Caco-2 (cell line): ENCODE data around the gene FAM43B. TPM values are rescaled to one million over a fixed set of nuclear protein-coding genes. Genes with fewer than 3 reads are reported as not detected.

Source experiments
- BruUV-seq: library from RNA; stranded (reverse); fragments of 400-500 nt; replicated peaks from 2 replicates; lab custom pipeline; 2021; lab: Mats Ljungman, UMichigan
- CTCF ChIA-PET: fragments of 300-600 bp; sonication (Branson Sonifier 250); formaldehyde crosslinking; loops from one replicate; lab custom pipeline; 2022; ENCODE audit warnings: antibody characterized with exemption; lab: Charles Lee
- POLR2A ChIA-PET: fragments of 300-600 bp; sonication (Branson Sonifier 250); formaldehyde crosslinking; loops from one replicate; lab custom pipeline; 2022; ENCODE audit warnings: antibody characterized with exemption; lab: Charles Lee
- DNase-seq, 2 experiments: peaks; one replicate each; pipeline versions ENCODE4 v3.0.0 to v3.0.0-alpha.2; 2020 to 2022
- H3K27me3 ChIP-seq: replicated peaks from 2 replicates; pipeline ENCODE4 v1.6.0; 2011; ENCODE audit warnings: low read length; ENCODE audit not compliant: control insufficient read depth, insufficient read depth
- H3K36me3 ChIP-seq: 2 replicates; pipeline ENCODE4 v1.5.1; 2011; ENCODE audit warnings: low read length; ENCODE audit not compliant: control insufficient read depth, insufficient read depth
- H3K4me1 ChIP-seq: fragments of 250-450 bp; sonication (Bioruptor Pico); 2 replicates; pipeline ENCODE4 v1.5.1; 2020; ENCODE audit warnings: mild to moderate bottlenecking
- H3K4me3 ChIP-seq: 2 replicates; pipeline ENCODE4 v1.5.1; 2011; ENCODE audit warnings: low read depth, mild to moderate bottlenecking, control low read depth, low read length
- H3K9me3 ChIP-seq: fragments of 250-450 bp; sonication (Bioruptor Pico); 2 replicates; pipeline ENCODE4 v1.5.1; 2020; ENCODE audit warnings: mild to moderate bottlenecking, moderate library complexity
- H3K27ac Mint-ChIP-seq: one replicate; pipeline ENCODE4 v1.8.0; 2022; ENCODE audit warnings: mixed read lengths; ENCODE audit not compliant: unreplicated experiment
- H3K27me3 Mint-ChIP-seq: one replicate; pipeline ENCODE4 v1.8.0; 2022; ENCODE audit warnings: mixed read lengths; ENCODE audit not compliant: insufficient read depth, unreplicated experiment
- H3K36me3 Mint-ChIP-seq: one replicate; pipeline ENCODE4 v1.8.0; 2022; ENCODE audit warnings: mild to moderate bottlenecking, mixed read lengths; ENCODE audit not compliant: insufficient read depth, unreplicated experiment
- H3K4me1 Mint-ChIP-seq: one replicate; pipeline ENCODE4 v1.8.0; 2022; ENCODE audit warnings: low read depth, mixed read lengths; ENCODE audit not compliant: unreplicated experiment
- H3K4me3 Mint-ChIP-seq: one replicate; pipeline ENCODE4 v1.8.0; 2022; ENCODE audit warnings: mild to moderate bottlenecking, moderate library complexity, mixed read lengths; ENCODE audit not compliant: unreplicated experiment
- H3K9me3 Mint-ChIP-seq: one replicate; pipeline ENCODE4 v1.8.0; 2022; ENCODE audit warnings: mixed read lengths; ENCODE audit not compliant: unreplicated experiment
- CTCF ChIP-seq, 2 experiments: fragments of 200-600 bp in 1 of 2; IDR thresholded peaks; 1 replicate in 1 of 2; 2 replicates in 1 of 2; pipeline versions ENCODE4 v1.5.1 to v1.8.0; 2011 to 2022; ENCODE audit warnings: antibody characterized with exemption in 1 of 2, control low read depth in 1 of 2, inconsistent platforms in 1 of 2, low read depth in 1 of 2, low read length in 1 of 2, mild to moderate bottlenecking in 1 of 2, moderate library complexity in 1 of 2; ENCODE audit not compliant: insufficient read depth in 1 of 2, severe bottlenecking in 1 of 2, unreplicated experiment in 1 of 2
- intact Hi-C: fragments of 100-400 bp; cut with micrococcal nuclease; formaldehyde crosslinking; loops from one replicate; pipeline ENCODE4 v1.10.0; 2022; ENCODE audit not compliant: unreplicated experiment
- total RNA-seq: library from RNA; stranded (reverse); gene quantifications from 2 replicates; pipeline ENCODE4 v1.2.3, GENCODE V29; 2022

FAM43B gene
- total RNA-seq, 1 experiment from 2014 or later, result 3.6 TPM

GRCh38 chr1:20600156-20600555 is 47.8 kb downstream of the FAM43B start:
- POLR2A ChIA-PET, result no interaction called here
- H3K4me1 Mint-ChIP-seq, result no peaks in the 10 kb centered on the region
- H3K27ac Mint-ChIP-seq, result no peak overlapping the region
- no peaks in the 10 kb centered on the region for H3K27me3 Mint-ChIP-seq
- intact Hi-C loops, result no loop called here
- no peak overlapping the region for H3K4me3 Mint-ChIP-seq
- BruUV-seq, result no TSS peak
- Histone ChIP-seq H3K4me3 (no peak overlapping the region), H3K4me1 (no peaks in the 10 kb centered on the region), H3K36me3 (no peaks in the 10 kb centered on the region), H3K27me3 (no peaks in the 10 kb centered on the region), H3K9me3 (no peaks in the 10 kb centered on the region)
- CTCF ChIA-PET, result no interaction called here
- no peak for DNase-seq
- TF ChIP-seq CTCF (IDR thresholded peaks at IDR 0.05; ENCODE audit: insufficient read depth in 1 of 2, low read depth in 1 of 2, low read length in 1 of 2, severe bottlenecking in 1 of 2, unreplicated experiment in 1 of 2), result no peak
- no peaks in the 10 kb centered on the region for H3K36me3 Mint-ChIP-seq
- peaks cover 10% of the 10 kb centered on the region for H3K9me3 Mint-ChIP-seq

GRCh38 chr1:20601129-20601825 is 48.9 kb downstream of the FAM43B start:
- no peaks in the 10 kb centered on the region for H3K36me3 ChIP-seq
- H3K4me3 ChIP-seq, result no peak overlapping the region
- no peak for DNase-seq
- Mint-ChIP-seq H3K9me3 (peaks cover 10% of the 10 kb centered on the region), H3K36me3 (no peaks in the 10 kb centered on the region), H3K4me3 (no peak overlapping the region), H3K27ac (no peak overlapping the region), H3K4me1 (no peaks in the 10 kb centered on the region), H3K27me3 (no peaks in the 10 kb centered on the region)
- no peaks in the 10 kb centered on the region for H3K9me3 ChIP-seq
- peaks cover under 1% of the 10 kb centered on the region; the same call in 1 of the 2 replicates for H3K4me1 ChIP-seq
- TF ChIP-seq CTCF (IDR thresholded peaks at IDR 0.05; ENCODE audit: insufficient read depth in 1 of 2, low read depth in 1 of 2, low read length in 1 of 2, severe bottlenecking in 1 of 2, unreplicated experiment in 1 of 2), result no peak
- ChIA-PET CTCF (no interaction called here), POLR2A (no interaction called here)
- BruUV-seq, result no TSS peak
- intact Hi-C loops, result no loop called here
- H3K27me3 ChIP-seq, result no peaks in the 10 kb centered on the region

- no TSS peak for BruUV-seq
- H3K27me3 Mint-ChIP-seq, result no peaks in the 10 kb centered on the region
- CTCF ChIA-PET, result interaction anchor here (1.2 kb wide), 1 partner anchor 31 kb away, joined by 3 read pairs; no protein-coding TSS in a partner anchor
- H3K36me3 Mint-ChIP-seq, result no peaks in the 10 kb centered on the region
- POLR2A ChIA-PET, result no interaction called here
- Histone ChIP-seq H3K4me1 (peaks cover 8% of the 10 kb centered on the region; the same call in 1 of the 2 replicates), H3K4me3 (no peak overlapping the region), H3K36me3 (no peaks in the 10 kb centered on the region), H3K9me3 (no peaks in the 10 kb centered on the region), H3K27me3 (no peaks in the 10 kb centered on the region)
- H3K4me1 Mint-ChIP-seq, result no peaks in the 10 kb centered on the region
- no peak overlapping the region for H3K27ac Mint-ChIP-seq
- no peak overlapping the region for H3K4me3 Mint-ChIP-seq
- TF ChIP-seq CTCF (IDR thresholded peaks at IDR 0.05; ENCODE audit: insufficient read depth in 1 of 2, low read depth in 1 of 2, low read length in 1 of 2, severe bottlenecking in 1 of 2, unreplicated experiment in 1 of 2), result no peak
- H3K9me3 Mint-ChIP-seq, result peaks cover 10% of the 10 kb centered on the region
- intact Hi-C loops, result no loop called here
- no peak for DNase-seq
Measured at GRCh38 chr1:20602851-20603450, 50.6 kb downstream of the FAM43B start.
